Upper lobe of right lung (tissue), 1 donor: Measurements from ENCODE around the gene LEMD3. TPM values are rescaled to one million over a fixed set of nuclear protein-coding genes. Genes with fewer than 3 reads are reported as not detected.

Source experiments
- ATAC-seq: fragments of 200-7000 bp; cut with Tn5 transposase; one replicate; pipeline ENCODE4 v1.9.1; 2020; ENCODE audit warnings: mild to moderate bottlenecking, moderate library complexity
- DNase-seq: peaks from one replicate; pipeline ENCODE4 v3.0.0-alpha.2; 2020
- H3K27ac ChIP-seq: fragments of 200-600 bp; one replicate; pipeline ENCODE4 v1.8.0; 2022
- H3K27me3 ChIP-seq: fragments of 200-600 bp; one replicate; pipeline ENCODE4 v1.8.0; 2022; ENCODE audit warnings: mild to moderate bottlenecking
- H3K36me3 ChIP-seq: fragments of 200-600 bp; one replicate; pipeline ENCODE4 v1.8.0; 2022
- H3K4me1 ChIP-seq: fragments of 200-600 bp; one replicate; pipeline ENCODE4 v1.8.0; 2022
- H3K4me3 ChIP-seq: fragments of 200-600 bp; one replicate; pipeline ENCODE4 v1.8.0; 2022; ENCODE audit warnings: mild to moderate bottlenecking
- H3K9me3 ChIP-seq: fragments of 200-600 bp; one replicate; pipeline ENCODE4 v1.8.0; 2022
- intact Hi-C: fragments of 100-400 bp; cut with DNase I; formaldehyde crosslinking; loops from one replicate; pipeline ENCODE4 v1.11.0; 2022
- total RNA-seq: library from RNA; stranded (reverse); fragmentation: NEBNext Ultra II Directional; extraction: Animal tissue kit (Norgen Biotek cat#: 25700); gene quantifications from one replicate; pipeline ENCODE4 v1.2.1, GENCODE V29; 2021
- TF ChIP-seq, protein P1 (sequence below): fragments of 200-600 bp; IDR thresholded peaks from one replicate; pipeline ENCODE4 v1.8.0; 2022; ENCODE audit warnings: antibody characterized with exemption
- donor health status: DM: no; HTN: yes; CAD: no; lungs with severe emphysema.

The LEMD3 gene
- total RNA-seq, 1 donor from 2014 or later = 33.1 TPM

GRCh38 chr12:65184176-65184857, 14.9 kb downstream of the LEMD3 start:
- intact Hi-C loops = no loop called here
- no peak for DNase-seq
- no peak for ATAC-seq
- TF ChIP-seq, protein P1, sequence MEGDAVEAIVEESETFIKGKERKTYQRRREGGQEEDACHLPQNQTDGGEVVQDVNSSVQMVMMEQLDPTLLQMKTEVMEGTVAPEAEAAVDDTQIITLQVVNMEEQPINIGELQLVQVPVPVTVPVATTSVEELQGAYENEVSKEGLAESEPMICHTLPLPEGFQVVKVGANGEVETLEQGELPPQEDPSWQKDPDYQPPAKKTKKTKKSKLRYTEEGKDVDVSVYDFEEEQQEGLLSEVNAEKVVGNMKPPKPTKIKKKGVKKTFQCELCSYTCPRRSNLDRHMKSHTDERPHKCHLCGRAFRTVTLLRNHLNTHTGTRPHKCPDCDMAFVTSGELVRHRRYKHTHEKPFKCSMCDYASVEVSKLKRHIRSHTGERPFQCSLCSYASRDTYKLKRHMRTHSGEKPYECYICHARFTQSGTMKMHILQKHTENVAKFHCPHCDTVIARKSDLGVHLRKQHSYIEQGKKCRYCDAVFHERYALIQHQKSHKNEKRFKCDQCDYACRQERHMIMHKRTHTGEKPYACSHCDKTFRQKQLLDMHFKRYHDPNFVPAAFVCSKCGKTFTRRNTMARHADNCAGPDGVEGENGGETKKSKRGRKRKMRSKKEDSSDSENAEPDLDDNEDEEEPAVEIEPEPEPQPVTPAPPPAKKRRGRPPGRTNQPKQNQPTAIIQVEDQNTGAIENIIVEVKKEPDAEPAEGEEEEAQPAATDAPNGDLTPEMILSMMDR = no peak
- Histone ChIP-seq H3K9me3 (no peaks in the 10 kb centered on the region), H3K27ac (no peak overlapping the region), H3K36me3 (no peaks in the 10 kb centered on the region), H3K4me3 (no peak overlapping the region), H3K4me1 (peaks cover 4% of the 10 kb centered on the region), H3K27me3 (no peaks in the 10 kb centered on the region)

DNA sequence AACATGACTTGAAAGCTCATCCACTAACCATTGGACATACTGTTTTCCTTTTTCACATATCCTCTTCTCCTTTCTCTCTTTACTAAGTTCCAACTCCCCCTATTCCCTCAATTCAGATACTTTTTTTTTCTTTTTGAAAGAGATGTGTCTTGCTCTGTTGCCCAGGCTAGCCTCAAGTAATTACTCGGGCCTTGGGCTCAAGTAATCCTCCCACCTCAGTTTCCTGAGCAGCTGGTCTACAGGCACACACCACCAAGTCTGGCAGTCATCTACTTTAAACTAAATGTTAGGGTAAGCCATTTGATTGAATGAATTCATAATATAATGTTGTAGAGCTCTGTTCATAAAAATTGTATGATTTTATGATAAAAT, 15.5 kb downstream of the LEMD3 start:
- DNase-seq (no peak), ATAC-seq (no peak)
- Histone ChIP-seq H3K36me3 (no peaks in the 10 kb centered on the region), H3K27ac (no peak overlapping the region), H3K27me3 (no peaks in the 10 kb centered on the region), H3K4me1 (peaks cover 4% of the 10 kb centered on the region), H3K9me3 (no peaks in the 10 kb centered on the region), H3K4me3 (no peak overlapping the region)
- intact Hi-C loops = no loop called here
- TF ChIP-seq, protein P1 = no peak

GRCh38 chr12:65187665-65188064, 18.3 kb downstream of the LEMD3 start:
- Histone ChIP-seq H3K4me3 (no peak overlapping the region), H3K4me1 (peaks cover 4% of the 10 kb centered on the region), H3K9me3 (no peaks in the 10 kb centered on the region), H3K36me3 (no peaks in the 10 kb centered on the region), H3K27ac (no peak overlapping the region), H3K27me3 (no peaks in the 10 kb centered on the region)
- TF ChIP-seq, protein P1 = no peak
- intact Hi-C loops = no loop called here
- DNase-seq (no peak), ATAC-seq (no peak)

DNA sequence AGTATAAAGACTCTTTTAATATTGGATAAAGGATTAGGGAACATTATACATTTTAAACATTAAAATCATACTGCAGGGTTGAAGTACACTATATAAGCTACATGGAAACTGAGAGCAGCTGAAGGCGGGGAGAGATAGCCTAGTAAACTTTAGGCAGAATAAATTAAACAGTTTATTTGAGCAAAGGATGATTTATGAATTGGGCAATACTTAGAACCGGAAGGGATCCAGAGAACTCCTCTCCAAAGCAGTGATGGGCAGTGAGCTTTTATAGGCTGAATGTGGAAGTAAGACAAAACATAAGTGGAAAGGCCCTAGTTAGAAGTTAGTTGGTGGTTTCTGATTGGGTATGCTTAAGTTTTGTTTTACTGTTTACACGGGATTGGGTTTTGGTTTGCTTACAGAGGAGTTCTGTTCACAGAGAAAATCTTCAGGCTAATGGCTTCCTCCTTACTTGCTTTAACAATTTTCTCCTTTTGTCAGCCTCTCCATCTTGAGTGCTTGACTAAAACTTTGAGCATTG, 18.9 kb downstream of the LEMD3 start:
- H3K27me3 ChIP-seq = no peaks in the 10 kb centered on the region
- TF ChIP-seq, protein P1 = no peak
- no peak overlapping the region for H3K27ac ChIP-seq
- H3K9me3 ChIP-seq = no peaks in the 10 kb centered on the region
- H3K4me3 ChIP-seq = no peak overlapping the region
- intact Hi-C loops = no loop called here
- H3K4me1 ChIP-seq = peaks cover 4% of the 10 kb centered on the region
- DNase-seq (no peak), ATAC-seq (no peak)
- H3K36me3 ChIP-seq = no peaks in the 10 kb centered on the region

- Histone ChIP-seq H3K27ac (no peak overlapping the region), H3K4me1 (peaks cover 4% of the 10 kb centered on the region), H3K9me3 (no peaks in the 10 kb centered on the region), H3K27me3 (no peaks in the 10 kb centered on the region), H3K36me3 (no peaks in the 10 kb centered on the region), H3K4me3 (no peak overlapping the region)
- DNase-seq (no peak), ATAC-seq (no peak)
- intact Hi-C loops = no loop called here
- TF ChIP-seq, protein P1 = no peak
These were observed 19.8 kb downstream of the LEMD3 start for GRCh38 chr12:65189028-65189718.
